ENCODE measurements around the gene CES3.
"Not testable (repeated sequence)": the region's sequence is repeated elsewhere in the genome, so short reads cannot be mapped to it uniquely, and the experiment has no call there.

The CES3 gene

GRCh38 chr16:66960270-66960669 is 796 bp upstream of the CES3 start:
- no peak for TF ChIP-seq CTCF (IDR thresholded peaks at IDR 0.05; ENCODE audit: low read depth, low read length)
- DNase-seq (ENCODE audit: extremely low read depth, low read depth), result no peak

GRCh38 chr16:66961914-66962313 is 848 bp downstream of the CES3 start:
- DNase-seq (ENCODE audit: extremely low read depth, low read depth), result no peak
- no peak for TF ChIP-seq CTCF (IDR thresholded peaks at IDR 0.05; ENCODE audit: low read depth, low read length)

- no peak for TF ChIP-seq CTCF (IDR thresholded peaks at IDR 0.05; ENCODE audit: low read depth, low read length)
These were observed 3.0 kb downstream of the CES3 start for GRCh38 chr16:66964049-66964448.

GRCh38 chr16:66968847-66969246 is 7.8 kb downstream of the CES3 start:
- TF ChIP-seq CTCF (IDR thresholded peaks at IDR 0.05; ENCODE audit: low read depth, low read length), result no peak

More at GRCh38 chr16:66964049-66964448, 3.0 kb downstream of the CES3 start:
- DNase-seq (ENCODE audit: extremely low read depth, low read depth), result no peak

GRCh38 chr16:66970775-66971720 is 10.0 kb downstream of the CES3 start:
- DNase-seq (ENCODE audit: extremely low read depth, low read depth), result no peak
- no peak for TF ChIP-seq CTCF (IDR thresholded peaks at IDR 0.05; ENCODE audit: low read depth, low read length)

More at GRCh38 chr16:66968847-66969246, 7.8 kb downstream of the CES3 start:
- no peak for DNase-seq (ENCODE audit: extremely low read depth, low read depth)

DNA sequence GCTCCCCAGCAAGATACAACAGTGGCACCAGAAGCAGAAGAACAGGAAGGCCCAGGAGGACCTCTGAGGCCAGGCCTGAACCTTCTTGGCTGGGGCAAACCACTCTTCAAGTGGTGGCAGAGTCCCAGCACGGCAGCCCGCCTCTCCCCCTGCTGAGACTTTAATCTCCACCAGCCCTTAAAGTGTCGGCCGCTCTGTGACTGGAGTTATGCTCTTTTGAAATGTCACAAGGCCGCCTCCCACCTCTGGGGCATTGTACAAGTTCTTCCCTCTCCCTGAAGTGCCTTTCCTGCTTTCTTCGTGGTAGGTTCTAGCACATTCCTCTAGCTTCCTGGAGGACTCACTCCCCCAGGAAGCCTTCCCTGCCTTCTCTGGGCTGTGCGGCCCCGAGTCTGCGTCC is 11.9 kb downstream of the CES3 start:
- no peak for TF ChIP-seq CTCF (IDR thresholded peaks at IDR 0.05; ENCODE audit: low read depth, low read length)
- no peak for DNase-seq (ENCODE audit: extremely low read depth, low read depth)

GRCh38 chr16:66973716-66974115 is 12.7 kb downstream of the CES3 start:
- no peak for DNase-seq (ENCODE audit: extremely low read depth, low read depth)
- TF ChIP-seq CTCF (IDR thresholded peaks at IDR 0.05; ENCODE audit: low read depth, low read length), result no peak

DNA sequence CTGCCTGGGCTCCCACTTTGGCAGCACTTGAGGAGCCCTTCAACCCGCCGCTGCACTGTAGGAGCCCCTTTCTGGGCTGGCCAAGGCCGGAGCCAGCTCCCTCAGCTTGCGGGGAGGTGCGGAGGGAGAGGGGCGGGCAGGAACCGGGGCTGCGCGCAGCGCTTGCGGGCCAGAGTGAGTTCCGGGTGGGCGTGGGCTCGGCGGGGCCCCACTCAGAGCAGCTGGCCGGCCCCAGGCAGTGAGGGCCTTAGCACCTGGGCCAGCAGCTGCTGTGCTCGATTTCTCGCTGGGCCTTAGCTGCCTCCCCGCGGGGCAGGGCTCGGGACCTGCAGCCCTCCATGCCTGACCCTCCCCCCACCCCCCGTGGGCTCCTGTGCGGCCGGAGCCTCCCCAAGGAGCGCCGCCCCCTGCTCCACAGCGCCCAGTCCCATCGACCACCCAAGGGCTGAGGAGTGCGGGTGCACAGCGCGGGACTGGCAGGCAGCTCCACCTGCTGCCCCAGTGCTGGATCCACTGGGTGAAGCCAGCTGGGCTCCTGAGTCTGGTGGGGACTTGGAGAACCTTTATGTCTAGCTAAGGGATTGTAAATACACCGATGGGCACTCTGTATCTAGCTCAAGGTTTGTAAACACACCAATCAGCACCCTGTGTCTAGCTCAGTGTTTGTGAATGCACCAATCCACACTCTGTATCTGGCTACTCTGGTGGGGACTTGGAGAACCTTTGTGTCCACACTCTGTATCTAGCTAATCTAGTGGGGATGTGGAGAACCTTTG is 13.3 kb downstream of the CES3 start:
- DNase-seq (ENCODE audit: extremely low read depth, low read depth), result not testable (repeated sequence)

- DNase-seq (ENCODE audit: extremely low read depth, low read depth), result not testable (repeated sequence)
These were observed 13.8 kb downstream of the CES3 start for GRCh38 chr16:66974932-66975246.
